Caco-2 (cell line): Measurements from ENCODE around the gene SLC1A1. TPM values are rescaled to one million over a fixed set of nuclear protein-coding genes. Genes with fewer than 3 reads are reported as not detected.

Experiments used
- BruUV-seq: library from RNA; stranded (reverse); fragments of 400-500 nt; replicated peaks from 2 replicates; lab custom pipeline; 2021; lab: Mats Ljungman, UMichigan
- CTCF ChIA-PET: fragments of 300-600 bp; sonication (Branson Sonifier 250); formaldehyde crosslinking; loops from one replicate; lab custom pipeline; 2022; ENCODE audit warnings: antibody characterized with exemption; lab: Charles Lee
- POLR2A ChIA-PET: fragments of 300-600 bp; sonication (Branson Sonifier 250); formaldehyde crosslinking; loops from one replicate; lab custom pipeline; 2022; ENCODE audit warnings: antibody characterized with exemption; lab: Charles Lee
- DNase-seq, 2 experiments: peaks; one replicate each; pipeline versions ENCODE4 v3.0.0 to v3.0.0-alpha.2; 2020 to 2022
- H3K27me3 ChIP-seq: replicated peaks from 2 replicates; pipeline ENCODE4 v1.6.0; 2011; ENCODE audit warnings: low read length; ENCODE audit not compliant: control insufficient read depth, insufficient read depth
- H3K36me3 ChIP-seq: 2 replicates; pipeline ENCODE4 v1.5.1; 2011; ENCODE audit warnings: low read length; ENCODE audit not compliant: control insufficient read depth, insufficient read depth
- H3K4me1 ChIP-seq: fragments of 250-450 bp; sonication (Bioruptor Pico); 2 replicates; pipeline ENCODE4 v1.5.1; 2020; ENCODE audit warnings: mild to moderate bottlenecking
- H3K4me3 ChIP-seq: 2 replicates; pipeline ENCODE4 v1.5.1; 2011; ENCODE audit warnings: low read depth, mild to moderate bottlenecking, control low read depth, low read length
- H3K9me3 ChIP-seq: fragments of 250-450 bp; sonication (Bioruptor Pico); 2 replicates; pipeline ENCODE4 v1.5.1; 2020; ENCODE audit warnings: mild to moderate bottlenecking, moderate library complexity
- H3K27ac Mint-ChIP-seq: one replicate; pipeline ENCODE4 v1.8.0; 2022; ENCODE audit warnings: mixed read lengths; ENCODE audit not compliant: unreplicated experiment
- H3K27me3 Mint-ChIP-seq: one replicate; pipeline ENCODE4 v1.8.0; 2022; ENCODE audit warnings: mixed read lengths; ENCODE audit not compliant: insufficient read depth, unreplicated experiment
- H3K36me3 Mint-ChIP-seq: one replicate; pipeline ENCODE4 v1.8.0; 2022; ENCODE audit warnings: mild to moderate bottlenecking, mixed read lengths; ENCODE audit not compliant: insufficient read depth, unreplicated experiment
- H3K4me1 Mint-ChIP-seq: one replicate; pipeline ENCODE4 v1.8.0; 2022; ENCODE audit warnings: low read depth, mixed read lengths; ENCODE audit not compliant: unreplicated experiment
- H3K4me3 Mint-ChIP-seq: one replicate; pipeline ENCODE4 v1.8.0; 2022; ENCODE audit warnings: mild to moderate bottlenecking, moderate library complexity, mixed read lengths; ENCODE audit not compliant: unreplicated experiment
- H3K9me3 Mint-ChIP-seq: one replicate; pipeline ENCODE4 v1.8.0; 2022; ENCODE audit warnings: mixed read lengths; ENCODE audit not compliant: unreplicated experiment
- intact Hi-C: fragments of 100-400 bp; cut with micrococcal nuclease; formaldehyde crosslinking; loops from one replicate; pipeline ENCODE4 v1.10.0; 2022; ENCODE audit not compliant: unreplicated experiment
- total RNA-seq: library from RNA; stranded (reverse); gene quantifications from 2 replicates; pipeline ENCODE4 v1.2.3, GENCODE V29; 2022
- TF ChIP-seq, protein P1 (sequence below), 2 experiments: fragments of 200-600 bp in 1 of 2; IDR thresholded peaks; 1 replicate in 1 of 2; 2 replicates in 1 of 2; pipeline versions ENCODE4 v1.5.1 to v1.8.0; 2011 to 2022; ENCODE audit warnings: antibody characterized with exemption in 1 of 2, control low read depth in 1 of 2, inconsistent platforms in 1 of 2, low read depth in 1 of 2, low read length in 1 of 2, mild to moderate bottlenecking in 1 of 2, moderate library complexity in 1 of 2; ENCODE audit not compliant: insufficient read depth in 1 of 2, severe bottlenecking in 1 of 2, unreplicated experiment in 1 of 2

Gene SLC1A1
- total RNA-seq, 1 experiment from 2014 or later: 53.1 TPM

DNA sequence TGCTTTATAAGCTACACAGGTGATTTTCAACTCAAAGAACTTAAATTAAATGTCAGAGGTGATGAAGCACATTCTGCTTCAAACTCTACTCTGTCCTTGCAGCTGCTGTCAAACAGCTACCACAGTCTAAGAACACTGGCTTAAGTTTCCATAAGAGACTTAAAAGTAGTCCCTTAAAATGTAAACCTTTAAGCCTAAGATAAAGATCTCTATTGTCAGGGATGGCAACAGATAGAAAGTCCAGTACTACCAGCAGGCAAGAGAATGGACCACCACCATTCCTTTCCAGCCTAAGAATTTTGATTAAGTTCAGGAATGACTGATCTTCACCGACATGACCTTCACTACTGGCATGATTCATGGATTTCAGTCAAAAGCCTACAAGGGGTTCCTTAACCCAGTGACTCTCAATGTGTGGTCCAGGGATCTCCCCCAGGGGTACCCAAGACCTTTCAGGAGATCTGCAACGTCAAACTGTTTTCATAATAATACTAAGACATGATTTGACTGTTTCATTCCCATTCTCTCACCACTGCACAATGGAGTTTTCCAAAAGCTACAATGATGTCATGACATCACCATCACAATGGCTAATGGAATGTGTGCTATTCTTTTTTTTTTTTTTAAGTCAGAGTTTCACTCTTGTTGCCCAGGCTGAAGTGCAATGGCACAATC is 130.8 kb downstream of the SLC1A1 start:
- H3K4me3 ChIP-seq: no peak overlapping the region
- H3K36me3 ChIP-seq: no peaks in the 10 kb centered on the region
- intact Hi-C loops: no loop called here
- Mint-ChIP-seq H3K9me3 (no peaks in the 10 kb centered on the region), H3K4me1 (peaks cover 6% of the 10 kb centered on the region), H3K27me3 (no peaks in the 10 kb centered on the region), H3K36me3 (no peaks in the 10 kb centered on the region), H3K27ac (no peak overlapping the region), H3K4me3 (no peak overlapping the region)
- no peaks in the 10 kb centered on the region for H3K9me3 ChIP-seq
- ChIA-PET CTCF (interaction anchor here (0.7 kb wide), 1 partner anchor 177 kb away, joined by 3 read pairs; no protein-coding TSS in a partner anchor), POLR2A (no interaction called here)
- TF ChIP-seq, protein P1, sequence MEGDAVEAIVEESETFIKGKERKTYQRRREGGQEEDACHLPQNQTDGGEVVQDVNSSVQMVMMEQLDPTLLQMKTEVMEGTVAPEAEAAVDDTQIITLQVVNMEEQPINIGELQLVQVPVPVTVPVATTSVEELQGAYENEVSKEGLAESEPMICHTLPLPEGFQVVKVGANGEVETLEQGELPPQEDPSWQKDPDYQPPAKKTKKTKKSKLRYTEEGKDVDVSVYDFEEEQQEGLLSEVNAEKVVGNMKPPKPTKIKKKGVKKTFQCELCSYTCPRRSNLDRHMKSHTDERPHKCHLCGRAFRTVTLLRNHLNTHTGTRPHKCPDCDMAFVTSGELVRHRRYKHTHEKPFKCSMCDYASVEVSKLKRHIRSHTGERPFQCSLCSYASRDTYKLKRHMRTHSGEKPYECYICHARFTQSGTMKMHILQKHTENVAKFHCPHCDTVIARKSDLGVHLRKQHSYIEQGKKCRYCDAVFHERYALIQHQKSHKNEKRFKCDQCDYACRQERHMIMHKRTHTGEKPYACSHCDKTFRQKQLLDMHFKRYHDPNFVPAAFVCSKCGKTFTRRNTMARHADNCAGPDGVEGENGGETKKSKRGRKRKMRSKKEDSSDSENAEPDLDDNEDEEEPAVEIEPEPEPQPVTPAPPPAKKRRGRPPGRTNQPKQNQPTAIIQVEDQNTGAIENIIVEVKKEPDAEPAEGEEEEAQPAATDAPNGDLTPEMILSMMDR (IDR thresholded peaks at IDR 0.05; ENCODE audit: insufficient read depth in 1 of 2, low read depth in 1 of 2, low read length in 1 of 2, severe bottlenecking in 1 of 2, unreplicated experiment in 1 of 2): no peak
- H3K4me1 ChIP-seq: no peaks in the 10 kb centered on the region; the same call in 1 of the 2 replicates
- no peak for DNase-seq
- H3K27me3 ChIP-seq: no peaks in the 10 kb centered on the region
- BruUV-seq: no TSS peak

DNA sequence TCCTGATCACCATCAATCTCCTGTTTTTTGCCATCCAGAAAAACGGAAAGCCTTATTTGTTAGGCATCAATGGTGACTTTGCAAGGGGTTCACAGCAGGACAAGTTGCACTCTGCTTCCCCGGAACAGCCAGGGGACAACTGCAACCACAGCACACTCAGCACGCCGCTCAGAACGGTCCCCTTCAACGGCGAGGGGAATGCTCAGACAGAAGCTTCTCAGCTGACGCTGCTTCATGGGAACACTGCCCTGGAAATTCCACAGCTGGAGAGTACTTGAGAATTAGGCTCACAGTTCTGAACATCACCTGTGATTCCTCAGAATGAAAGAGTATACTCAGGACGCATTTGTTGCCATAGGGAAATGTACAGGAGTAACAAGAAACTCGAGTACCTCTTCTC is 131.7 kb downstream of the SLC1A1 start:
- no peak overlapping the region for H3K27ac Mint-ChIP-seq
- ChIA-PET POLR2A (no interaction called here), CTCF (interaction anchor here (0.7 kb wide), 1 partner anchor 178 kb away, joined by 3 read pairs; no protein-coding TSS in a partner anchor)
- intact Hi-C loops: no loop called here
- H3K27me3 Mint-ChIP-seq: no peaks in the 10 kb centered on the region
- no peaks in the 10 kb centered on the region for H3K9me3 Mint-ChIP-seq
- TF ChIP-seq, protein P1 (IDR thresholded peaks at IDR 0.05; ENCODE audit: insufficient read depth in 1 of 2, low read depth in 1 of 2, low read length in 1 of 2, severe bottlenecking in 1 of 2, unreplicated experiment in 1 of 2): no peak
- H3K4me1 Mint-ChIP-seq: peaks cover 6% of the 10 kb centered on the region
- no TSS peak for BruUV-seq
- no peaks in the 10 kb centered on the region for H3K36me3 Mint-ChIP-seq
- H3K27me3 ChIP-seq: no peaks in the 10 kb centered on the region
- no peak overlapping the region for H3K4me3 Mint-ChIP-seq
- no peaks in the 10 kb centered on the region; the same call in 1 of the 2 replicates for H3K4me1 ChIP-seq
- H3K4me3 ChIP-seq: no peak overlapping the region
- no peaks in the 10 kb centered on the region for H3K36me3 ChIP-seq
- no peaks in the 10 kb centered on the region for H3K9me3 ChIP-seq
- no peak for DNase-seq

DNA sequence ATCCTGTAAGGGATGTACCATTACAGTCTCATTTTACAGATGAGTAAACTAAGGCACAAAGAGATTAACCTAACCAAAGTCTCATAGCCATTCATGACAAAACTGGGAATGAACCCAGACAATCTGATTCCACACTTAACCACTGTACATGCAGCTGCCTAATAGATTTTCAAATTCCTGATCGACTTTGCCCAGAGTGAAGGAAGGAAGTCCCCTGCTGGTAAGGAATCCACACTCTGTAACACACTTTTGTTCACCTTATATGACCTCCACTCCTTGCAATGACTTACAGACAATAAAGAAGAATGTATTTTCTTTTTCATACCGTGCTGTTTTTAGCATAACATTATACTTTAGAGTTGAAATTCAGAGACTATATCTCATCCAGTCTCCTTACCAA is 140.6 kb downstream of the SLC1A1 start:
- H3K4me3 ChIP-seq: no peak overlapping the region
- Mint-ChIP-seq H3K27me3 (no peaks in the 10 kb centered on the region), H3K27ac (no peak overlapping the region), H3K9me3 (no peaks in the 10 kb centered on the region), H3K4me3 (no peak overlapping the region), H3K4me1 (no peaks in the 10 kb centered on the region), H3K36me3 (no peaks in the 10 kb centered on the region)
- intact Hi-C loops: no loop called here
- ChIA-PET POLR2A (no interaction called here), CTCF (no interaction called here)
- BruUV-seq: no TSS peak
- H3K27me3 ChIP-seq: no peaks in the 10 kb centered on the region
- TF ChIP-seq, protein P1 (IDR thresholded peaks at IDR 0.05; ENCODE audit: insufficient read depth in 1 of 2, low read depth in 1 of 2, low read length in 1 of 2, severe bottlenecking in 1 of 2, unreplicated experiment in 1 of 2): no peak
- H3K9me3 ChIP-seq: no peaks in the 10 kb centered on the region
- no peaks in the 10 kb centered on the region for H3K36me3 ChIP-seq
- no peaks in the 10 kb centered on the region for H3K4me1 ChIP-seq
- DNase-seq: no peak

Other genes starting within 250 kb of the SLC1A1 start
- 6.6 and 8.0 TPM in 2 replicates for gene GLIS3, start 190.4 kb upstream of the SLC1A1 start, total RNA-seq
- 6.7 and 7.2 TPM in 2 replicates for gene PLPP6, start 171.8 kb downstream of the SLC1A1 start, total RNA-seq
- 1.4 and 2.4 TPM in 2 replicates for gene SPATA6L, start 176.0 kb downstream of the SLC1A1 start, total RNA-seq
- 8.7 and 9.3 TPM in 2 replicates for gene CDC37L1, start 189.1 kb downstream of the SLC1A1 start, total RNA-seq